HCT116 (cell line): ENCODE results near the gene ACHE. TPM values are rescaled to one million over a fixed set of nuclear protein-coding genes. Genes with fewer than 3 reads are reported as not detected.

ENCODE experiments used
- ATAC-seq: fragments of 200-7000 bp; cut with Tn5 transposase; 2 replicates; pipeline ENCODE4 v1.9.1; 2020; ENCODE audit warnings: mild to moderate bottlenecking, moderate library complexity
- BruUV-seq: library from RNA; stranded (reverse); fragments of 400-500 nt; replicated peaks from 2 replicates; lab custom pipeline; 2021; lab: Mats Ljungman, UMichigan
- CTCF ChIA-PET: fragments of 300-600 bp; sonication (Branson Sonifier 250); formaldehyde crosslinking; loops from one replicate; lab custom pipeline; 2021; ENCODE audit warnings: antibody characterized with exemption; lab: Charles Lee
- POLR2A ChIA-PET: fragments of 300-600, 350-600 bp; sonication (Branson Sonifier 250); formaldehyde crosslinking; loops from one replicate; lab custom pipeline; 2021; ENCODE audit warnings: antibody characterized with exemption; lab: Charles Lee
- RAD21 ChIA-PET, 2 experiments: fragments of 300-600 bp; sonication (Branson Sonifier 250); formaldehyde crosslinking; loops; one replicate each; lab custom pipeline; 2023; ENCODE audit warnings: low total read pairs in 2 of 2; ENCODE audit not compliant: uncharacterized antibody in 2 of 2, unreplicated experiment in 2 of 2, low non-redundant PET in 1 of 2; lab: Charles Lee
- DNase-seq: peaks from one replicate; pipeline ENCODE4 v3.0.0-alpha.2; 2010; ENCODE audit warnings: low read depth, low spot score
- H2AFZ ChIP-seq: fragments of 200-600 bp; shearing (Covaris generic), sonication (generic); 2 replicates; pipeline ENCODE4 v1.6.1; 2017; ENCODE audit warnings: low read depth, mixed run types, mixed read lengths, antibody characterized with exemption, low read length; ENCODE audit not compliant: poor library complexity, severe bottlenecking
- H3K27ac ChIP-seq: 2 replicates; pipeline ENCODE4 v1.5.1; 2012; ENCODE audit warnings: low read depth, low read length
- H3K27me3 ChIP-seq: fragments of 200-600 bp; sonication (generic); 2 replicates; pipeline ENCODE4 v1.6.1; 2016; ENCODE audit warnings: mixed run types, low read length, mixed read lengths; ENCODE audit not compliant: insufficient read depth
- H3K36me3 ChIP-seq, 2 experiments: fragments of 200-500 bp in 1 of 2; fragments of 200-600 bp in 1 of 2; sonication (Bioruptor generic) in 1 of 2; sonication (generic) in 1 of 2; 2 replicates each; pipeline versions ENCODE4 v1.5.1 to v1.6.1; 2014 to 2016; ENCODE audit warnings: low read length in 2 of 2, inconsistent platforms in 1 of 2, mixed read lengths in 1 of 2, mixed run types in 1 of 2; ENCODE audit not compliant: insufficient read depth in 2 of 2, control insufficient read depth in 1 of 2
- H3K4me1 ChIP-seq, 2 experiments: fragments of 200-600 bp in 1 of 2; sonication (generic) in 1 of 2; 2 replicates each; pipeline versions ENCODE4 v1.5.1 to v1.6.1; 2012 to 2017; ENCODE audit warnings: low read length in 2 of 2, inconsistent platforms in 1 of 2, mild to moderate bottlenecking in 1 of 2, mixed read lengths in 1 of 2, mixed run types in 1 of 2, moderate library complexity in 1 of 2; ENCODE audit not compliant: insufficient read depth in 2 of 2, control insufficient read depth in 1 of 2
- H3K4me2 ChIP-seq: fragments of 200-600 bp; sonication (generic); 2 replicates; pipeline ENCODE4 v1.6.1; 2017; ENCODE audit warnings: mixed run types, low read length, mixed read lengths
- H3K4me3 ChIP-seq, 2 experiments: fragments of 200-600 bp in 1 of 2; sonication (generic) in 1 of 2; replicated peaks in 1 of 2; 2 replicates each; pipeline ENCODE4 v1.5.1; 2011 to 2016; ENCODE audit warnings: low read length in 2 of 2, control low read depth in 1 of 2, low read depth in 1 of 2, mild to moderate bottlenecking in 1 of 2, mixed read lengths in 1 of 2, mixed run types in 1 of 2
- H3K79me2 ChIP-seq: fragments of 200-600 bp; sonication (generic); 2 replicates; pipeline ENCODE4 v1.6.1; 2017; ENCODE audit warnings: mild to moderate bottlenecking, mixed run types, low read length, moderate library complexity, mixed read lengths; ENCODE audit not compliant: insufficient read depth
- H3K9ac ChIP-seq: fragments of 200-600 bp; sonication (generic); 2 replicates; pipeline ENCODE4 v1.6.1; 2016; ENCODE audit warnings: low read length, mixed read lengths
- H3K9me2 ChIP-seq: fragments of 200-600 bp; sonication (generic), shearing (Covaris generic); 2 replicates; pipeline ENCODE4 v1.6.1; 2017; ENCODE audit warnings: mixed run types, mild to moderate bottlenecking, moderate library complexity; ENCODE audit not compliant: insufficient read depth
- H3K9me3 ChIP-seq, 2 experiments: fragments of 200-500 bp in 1 of 2; fragments of 200-600 bp in 1 of 2; sonication (Bioruptor generic) in 1 of 2; sonication (generic) in 1 of 2; 2 replicates each; pipeline ENCODE4 v1.6.1; 2014 to 2017; ENCODE audit warnings: low read length in 2 of 2, mixed read lengths in 2 of 2, inconsistent platforms in 1 of 2, low read depth in 1 of 2, mild to moderate bottlenecking in 1 of 2, mixed run types in 1 of 2, moderate library complexity in 1 of 2; ENCODE audit not compliant: control insufficient read depth in 1 of 2, insufficient read depth in 1 of 2
- H4K20me1 ChIP-seq: fragments of 200-600 bp; sonication (generic), shearing (Covaris generic); 2 replicates; pipeline ENCODE4 v1.6.1; 2017; ENCODE audit warnings: mixed run types, mild to moderate bottlenecking, moderate library complexity; ENCODE audit not compliant: insufficient read depth
- CEBPB ChIP-seq: IDR thresholded peaks from 2 replicates; pipeline ENCODE4 v1.6.1; 2012; ENCODE audit warnings: low read depth
- EGR1 ChIP-seq: IDR thresholded peaks from 2 replicates; pipeline ENCODE4 v1.6.1; 2012; ENCODE audit warnings: low read depth
- ELF1 ChIP-seq: IDR thresholded peaks from 2 replicates; pipeline ENCODE4 v1.6.1; 2012; ENCODE audit warnings: low read depth, borderline replicate concordance
- EZH2 ChIP-seq: fragments of 200-600 bp; sonication (generic); IDR thresholded peaks from 2 replicates; pipeline ENCODE4 v1.6.1; 2017; ENCODE audit warnings: antibody characterized with exemption, mixed run types
- FOSL1 ChIP-seq: IDR thresholded peaks from 2 replicates; pipeline ENCODE4 v1.6.1; 2012; ENCODE audit warnings: low read depth
- JUND ChIP-seq: IDR thresholded peaks from 2 replicates; pipeline ENCODE4 v1.6.1; 2012
- POLR2A ChIP-seq: IDR thresholded peaks from 2 replicates; pipeline ENCODE4 v1.7.0; 2011; ENCODE audit warnings: borderline replicate concordance; ENCODE audit not compliant: insufficient read depth, insufficient read length; ENCODE audit errors: extremely low read depth
- POLR2AphosphoS5 ChIP-seq: IDR thresholded peaks from 2 replicates; pipeline ENCODE4 v1.6.1; 2011; ENCODE audit warnings: mild to moderate bottlenecking, low read depth, low read length, moderate library complexity
- RAD21 ChIP-seq: IDR thresholded peaks from 2 replicates; pipeline ENCODE4 v1.6.1; 2012; ENCODE audit warnings: low read depth, mild to moderate bottlenecking
- SIN3A ChIP-seq: IDR thresholded peaks from 2 replicates; pipeline ENCODE4 v1.6.1; 2012; ENCODE audit warnings: low read depth
- SP1 ChIP-seq: IDR thresholded peaks from 2 replicates; pipeline ENCODE4 v1.6.1; 2012; ENCODE audit warnings: low read depth
- YY1 ChIP-seq: IDR thresholded peaks from 2 replicates; pipeline ENCODE4 v1.6.1; 2011; ENCODE audit warnings: low read length, low read depth, moderate library complexity, mild to moderate bottlenecking; ENCODE audit not compliant: insufficient replicate concordance; ENCODE audit errors: extremely low read depth
- ZFX ChIP-seq: fragments of 450-650 bp; IDR thresholded peaks from 2 replicates; pipeline ENCODE4 v1.6.1; 2017
- intact Hi-C: fragments of 100-400 bp; cut with micrococcal nuclease; formaldehyde crosslinking; loops from 2 replicates; pipeline ENCODE4 v1.10.0; 2022
- total RNA-seq: library from RNA; stranded (reverse); gene quantifications from one replicate; pipeline ENCODE4 v1.2.1, GENCODE V29; 2021; ENCODE audit not compliant: unreplicated experiment
- TF ChIP-seq, protein P1 (sequence below): IDR thresholded peaks from 2 replicates; pipeline ENCODE4 v1.6.1; 2012; ENCODE audit warnings: low read depth
- TF ChIP-seq, protein P2 (sequence below): IDR thresholded peaks from 2 replicates; pipeline ENCODE4 v1.6.1; 2012
- TF ChIP-seq, protein P3 (sequence below): IDR thresholded peaks from 2 replicates; pipeline ENCODE4 v1.6.1; 2011; ENCODE audit warnings: mild to moderate bottlenecking, low read length, moderate library complexity; ENCODE audit not compliant: insufficient replicate concordance; ENCODE audit errors: extremely low read depth
- TF ChIP-seq, protein P4 (sequence below): IDR thresholded peaks from 2 replicates; pipeline ENCODE4 v1.6.1; 2012

The ACHE gene
- total RNA-seq, 1 experiment from 2014 or later, result 1.8 TPM

DNA sequence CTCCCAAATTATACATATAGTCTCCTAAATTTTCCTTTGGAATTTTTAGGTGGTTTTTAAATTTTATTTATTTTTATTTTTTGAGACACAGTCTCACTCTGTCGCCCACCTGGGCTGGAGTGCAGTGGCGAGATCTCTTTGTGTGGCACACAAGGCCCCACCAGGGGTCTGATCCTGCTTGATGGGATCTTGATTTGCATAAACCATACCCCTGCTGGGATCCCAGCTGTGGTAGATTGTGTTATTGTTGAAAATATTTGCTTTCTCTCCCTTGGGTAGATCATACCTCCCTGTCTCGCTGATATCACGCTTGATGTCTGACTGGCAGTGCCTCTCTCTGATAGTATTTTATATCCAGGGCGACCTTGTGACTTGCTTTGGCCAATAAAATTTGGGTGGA lies 48.0 kb upstream of the ACHE start:
- Histone ChIP-seq H3K79me2 (no peaks in the 10 kb centered on the region), H3K9ac (no peak overlapping the region), H3K4me1 (no peaks in the 10 kb centered on the region), H3K27ac (no peak overlapping the region), H3K9me2 (no peaks in the 10 kb centered on the region), H3K27me3 (no peaks in the 10 kb centered on the region), H3K4me3 (no peak overlapping the region), H4K20me1 (no peaks in the 10 kb centered on the region), H3K9me3 (peaks cover 0 to 3% of the 10 kb centered on the region in 2 experiments; a peak in 1 of 4 replicates), H3K4me2 (no peak overlapping the region), H2AFZ (no peak overlapping the region), H3K36me3 (no peaks in the 10 kb centered on the region)
- ChIA-PET POLR2A (no interaction called here), RAD21 (no interaction called here), CTCF (no interaction called here)
- TF ChIP-seq, protein P1, sequence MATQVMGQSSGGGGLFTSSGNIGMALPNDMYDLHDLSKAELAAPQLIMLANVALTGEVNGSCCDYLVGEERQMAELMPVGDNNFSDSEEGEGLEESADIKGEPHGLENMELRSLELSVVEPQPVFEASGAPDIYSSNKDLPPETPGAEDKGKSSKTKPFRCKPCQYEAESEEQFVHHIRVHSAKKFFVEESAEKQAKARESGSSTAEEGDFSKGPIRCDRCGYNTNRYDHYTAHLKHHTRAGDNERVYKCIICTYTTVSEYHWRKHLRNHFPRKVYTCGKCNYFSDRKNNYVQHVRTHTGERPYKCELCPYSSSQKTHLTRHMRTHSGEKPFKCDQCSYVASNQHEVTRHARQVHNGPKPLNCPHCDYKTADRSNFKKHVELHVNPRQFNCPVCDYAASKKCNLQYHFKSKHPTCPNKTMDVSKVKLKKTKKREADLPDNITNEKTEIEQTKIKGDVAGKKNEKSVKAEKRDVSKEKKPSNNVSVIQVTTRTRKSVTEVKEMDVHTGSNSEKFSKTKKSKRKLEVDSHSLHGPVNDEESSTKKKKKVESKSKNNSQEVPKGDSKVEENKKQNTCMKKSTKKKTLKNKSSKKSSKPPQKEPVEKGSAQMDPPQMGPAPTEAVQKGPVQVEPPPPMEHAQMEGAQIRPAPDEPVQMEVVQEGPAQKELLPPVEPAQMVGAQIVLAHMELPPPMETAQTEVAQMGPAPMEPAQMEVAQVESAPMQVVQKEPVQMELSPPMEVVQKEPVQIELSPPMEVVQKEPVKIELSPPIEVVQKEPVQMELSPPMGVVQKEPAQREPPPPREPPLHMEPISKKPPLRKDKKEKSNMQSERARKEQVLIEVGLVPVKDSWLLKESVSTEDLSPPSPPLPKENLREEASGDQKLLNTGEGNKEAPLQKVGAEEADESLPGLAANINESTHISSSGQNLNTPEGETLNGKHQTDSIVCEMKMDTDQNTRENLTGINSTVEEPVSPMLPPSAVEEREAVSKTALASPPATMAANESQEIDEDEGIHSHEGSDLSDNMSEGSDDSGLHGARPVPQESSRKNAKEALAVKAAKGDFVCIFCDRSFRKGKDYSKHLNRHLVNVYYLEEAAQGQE, result no peak
- TF ChIP-seq ZFX (no peak), EGR1 (no peak), RAD21 (no peak), SIN3A (no peak), POLR2AphosphoS5 (no peak), SP1 (no peak), FOSL1 (no peak), CEBPB (no peak), ELF1 (no peak), EZH2 (no peak), YY1 (no peak), JUND (no peak), POLR2A (no peak)
- TF ChIP-seq, protein P2, sequence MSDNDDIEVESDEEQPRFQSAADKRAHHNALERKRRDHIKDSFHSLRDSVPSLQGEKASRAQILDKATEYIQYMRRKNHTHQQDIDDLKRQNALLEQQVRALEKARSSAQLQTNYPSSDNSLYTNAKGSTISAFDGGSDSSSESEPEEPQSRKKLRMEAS, result no peak
- TF ChIP-seq, protein P3, sequence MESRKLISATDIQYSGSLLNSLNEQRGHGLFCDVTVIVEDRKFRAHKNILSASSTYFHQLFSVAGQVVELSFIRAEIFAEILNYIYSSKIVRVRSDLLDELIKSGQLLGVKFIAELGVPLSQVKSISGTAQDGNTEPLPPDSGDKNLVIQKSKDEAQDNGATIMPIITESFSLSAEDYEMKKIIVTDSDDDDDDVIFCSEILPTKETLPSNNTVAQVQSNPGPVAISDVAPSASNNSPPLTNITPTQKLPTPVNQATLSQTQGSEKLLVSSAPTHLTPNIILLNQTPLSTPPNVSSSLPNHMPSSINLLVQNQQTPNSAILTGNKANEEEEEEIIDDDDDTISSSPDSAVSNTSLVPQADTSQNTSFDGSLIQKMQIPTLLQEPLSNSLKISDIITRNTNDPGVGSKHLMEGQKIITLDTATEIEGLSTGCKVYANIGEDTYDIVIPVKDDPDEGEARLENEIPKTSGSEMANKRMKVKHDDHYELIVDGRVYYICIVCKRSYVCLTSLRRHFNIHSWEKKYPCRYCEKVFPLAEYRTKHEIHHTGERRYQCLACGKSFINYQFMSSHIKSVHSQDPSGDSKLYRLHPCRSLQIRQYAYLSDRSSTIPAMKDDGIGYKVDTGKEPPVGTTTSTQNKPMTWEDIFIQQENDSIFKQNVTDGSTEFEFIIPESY, result no peak
- TF ChIP-seq, protein P4, sequence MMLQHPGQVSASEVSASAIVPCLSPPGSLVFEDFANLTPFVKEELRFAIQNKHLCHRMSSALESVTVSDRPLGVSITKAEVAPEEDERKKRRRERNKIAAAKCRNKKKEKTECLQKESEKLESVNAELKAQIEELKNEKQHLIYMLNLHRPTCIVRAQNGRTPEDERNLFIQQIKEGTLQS, result no peak
- DNase-seq (no peak), ATAC-seq (no peak)
- BruUV-seq, result no TSS peak
- intact Hi-C loops, result no loop called here
